Smooth muscle cell of the brain vasculature (primary cell): ENCODE data around the gene CAPN2.
"Not testable (repeated sequence)": the region's sequence is repeated elsewhere in the genome, so short reads cannot be mapped to it uniquely, and the experiment has no call there.

Source experiments
- DNase-seq: peaks from one replicate; pipeline ENCODE4 v3.0.0-alpha.2; 2012; ENCODE audit warnings: low read depth, low spot score

CAPN2 gene

GRCh38 chr1:223738465-223739365 is 26.4 kb downstream of the CAPN2 start:
- DNase-seq, result no peak

DNA sequence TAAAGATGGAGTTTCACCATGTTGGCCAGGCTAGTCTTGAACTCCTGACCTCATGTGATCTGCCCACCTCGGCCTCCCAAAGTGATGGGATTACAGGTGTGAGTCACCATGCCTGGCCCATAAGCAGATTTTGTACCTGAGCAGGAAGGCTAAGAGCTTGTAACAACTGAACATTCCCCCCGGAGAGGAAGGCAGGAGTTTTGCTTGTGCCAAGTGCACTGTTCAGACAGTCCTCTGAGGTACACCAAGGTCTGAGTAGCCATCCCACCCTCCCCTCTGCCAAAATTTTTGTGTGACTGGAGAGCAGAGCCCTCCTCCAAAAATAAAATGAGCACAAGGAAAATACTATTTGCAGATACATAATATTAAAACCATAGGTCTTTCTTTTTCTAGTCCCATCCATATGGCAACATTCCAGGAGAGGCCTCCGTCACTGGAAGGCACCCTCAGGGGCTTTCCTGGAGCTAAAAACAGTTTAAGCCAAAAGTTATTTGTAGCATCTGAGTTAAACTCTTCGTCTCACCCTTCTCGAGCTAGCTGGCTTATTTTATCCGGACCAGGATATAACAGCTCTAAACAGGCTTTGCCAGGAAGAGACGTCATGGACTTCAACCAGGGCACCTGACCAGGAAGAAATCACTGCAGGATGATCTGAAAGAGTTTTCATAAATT is 27.2 kb downstream of the CAPN2 start:
- no peak for DNase-seq

DNA sequence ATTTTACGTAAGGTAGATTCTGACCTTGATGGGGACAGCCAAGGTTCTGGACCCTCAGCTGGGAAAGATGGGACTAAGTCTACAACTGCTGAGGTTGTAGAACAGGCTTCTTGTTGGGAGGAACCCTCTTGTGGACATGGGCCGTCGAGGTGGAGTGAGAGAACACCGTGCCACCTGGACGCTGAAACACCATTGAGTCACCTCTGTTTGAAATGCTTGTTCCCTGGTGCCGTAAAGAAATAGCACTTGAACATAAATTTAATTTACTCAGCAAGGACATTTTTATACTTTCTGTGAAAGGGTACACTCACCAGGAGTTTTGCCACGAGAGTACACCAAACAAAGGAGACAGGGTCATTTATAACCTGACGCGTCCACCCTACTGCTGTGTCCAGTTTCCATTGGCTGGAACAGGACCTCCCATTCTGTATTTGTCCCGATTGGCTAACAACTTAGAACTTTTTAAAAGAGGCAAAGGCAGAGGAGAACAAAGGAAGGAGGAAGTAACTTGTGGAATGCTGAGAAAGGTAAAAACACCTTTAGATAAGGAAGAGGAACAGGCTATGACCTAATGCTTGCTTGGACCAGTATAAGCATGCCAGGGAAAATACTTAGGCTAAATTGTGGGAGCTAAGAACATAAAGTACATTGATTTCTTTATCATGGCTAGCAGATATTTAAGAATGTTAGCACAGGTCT is 27.8 kb downstream of the CAPN2 start:
- not testable (repeated sequence) for DNase-seq

GRCh38 chr1:223741861-223742260 is 29.5 kb downstream of the CAPN2 start:
- DNase-seq, result no peak

DNA sequence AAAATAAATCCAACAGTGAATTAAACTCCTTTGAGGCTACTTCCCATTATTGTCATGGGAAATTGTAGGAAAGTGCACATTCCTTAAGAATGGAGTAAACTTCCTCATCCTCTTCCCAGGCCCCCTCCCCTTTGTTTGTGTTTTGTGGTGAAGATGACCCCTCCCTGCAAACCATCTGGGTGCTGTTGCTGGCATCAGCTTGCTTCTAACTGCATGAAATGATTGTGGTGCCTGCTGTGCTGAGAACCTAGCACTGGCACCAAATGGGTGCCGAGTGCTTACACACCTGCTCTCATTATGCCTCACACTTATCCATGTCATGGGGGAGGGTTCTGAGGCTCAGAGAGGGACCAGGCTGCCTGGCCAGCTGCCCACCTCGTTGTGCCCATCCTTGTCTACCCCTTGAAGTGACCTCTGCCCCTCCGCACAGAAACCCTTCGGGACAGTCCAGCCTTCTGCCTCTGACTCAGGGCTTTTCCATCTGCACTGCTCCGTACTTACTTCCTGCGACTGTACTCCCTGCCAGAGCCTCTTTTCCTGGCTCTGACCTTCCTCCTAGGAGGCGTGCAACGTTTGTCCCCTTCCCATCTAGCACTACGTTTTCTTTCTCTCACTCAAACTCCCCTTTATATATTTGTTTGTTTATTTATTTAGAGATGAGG is 30.6 kb downstream of the CAPN2 start:
- DNase-seq, result no peak

GRCh38 chr1:223745731-223746130 is 33.4 kb downstream of the CAPN2 start:
- no peak for DNase-seq

- no peak for DNase-seq
Measured at GRCh38 chr1:223747838-223748335, 35.5 kb downstream of the CAPN2 start.

- DNase-seq, result no peak
Measured at GRCh38 chr1:223748405-223748772, 36.0 kb downstream of the CAPN2 start.

DNA sequence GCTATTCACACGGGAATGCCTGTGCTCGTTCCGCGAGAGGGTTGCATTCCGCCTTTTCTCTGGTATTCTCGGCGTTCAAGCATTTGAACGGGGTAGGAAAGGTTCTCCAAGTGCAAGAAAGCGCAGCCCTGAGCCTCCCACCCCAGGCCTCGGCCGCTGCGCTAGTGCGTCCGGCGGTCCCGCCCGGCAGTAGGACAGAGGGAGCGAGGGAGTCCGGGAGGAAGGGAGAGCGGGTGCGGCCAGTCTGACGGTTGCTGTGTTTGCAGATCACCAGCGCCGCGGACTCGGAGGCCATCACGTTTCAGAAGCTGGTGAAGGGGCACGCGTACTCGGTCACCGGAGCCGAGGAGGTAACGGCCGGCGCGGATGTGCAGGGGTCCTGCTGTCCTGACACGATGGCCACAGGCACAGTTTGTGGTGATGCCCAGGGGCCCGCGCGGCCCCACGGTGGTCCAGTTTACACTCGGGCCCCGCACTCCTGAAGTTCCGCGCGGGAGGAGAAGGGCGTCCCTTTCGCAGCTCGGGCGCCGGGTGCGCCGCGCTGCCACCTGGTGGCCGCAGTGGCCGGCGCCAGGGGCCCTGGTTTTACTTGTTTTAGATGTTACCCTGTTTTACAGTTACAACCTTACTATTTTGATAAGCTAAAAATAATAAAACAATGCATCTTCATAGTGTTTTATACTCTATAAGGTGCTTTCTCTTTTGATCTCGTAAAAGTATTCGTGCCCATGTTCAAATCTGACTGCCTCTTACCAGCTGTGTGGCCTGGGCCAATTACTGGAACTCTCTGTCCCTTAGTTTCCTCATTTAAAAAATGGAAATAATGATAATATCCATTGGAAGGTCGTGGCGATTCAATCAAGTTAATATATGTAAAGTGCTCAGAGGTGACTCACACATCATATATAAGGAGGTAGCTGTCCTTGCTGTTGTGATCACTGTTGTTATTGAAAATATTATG is 36.7 kb downstream of the CAPN2 start:
- DNase-seq, result no peak

- no peak for DNase-seq
Measured at GRCh38 chr1:223750730-223751570, 38.6 kb downstream of the CAPN2 start.

DNA sequence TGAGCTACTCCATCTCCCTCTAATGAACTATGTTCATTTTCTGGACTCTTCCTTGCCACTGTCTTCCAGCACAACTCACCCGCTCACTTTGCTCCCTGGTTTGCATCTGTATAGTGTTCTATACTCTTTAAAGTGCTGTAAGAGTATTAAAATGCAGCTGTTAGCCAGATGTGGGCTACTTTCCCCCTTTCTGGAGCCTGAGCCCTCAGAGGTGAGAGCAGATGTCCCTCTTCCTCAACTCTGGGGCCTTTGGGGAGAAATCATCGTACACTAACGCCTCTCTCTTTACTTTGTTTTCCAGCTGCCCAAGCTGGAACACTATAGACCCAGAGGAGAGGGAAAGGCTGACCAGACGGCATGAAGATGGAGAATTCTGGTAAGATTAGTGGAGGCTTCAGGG is 39.4 kb downstream of the CAPN2 start:
- no peak for DNase-seq

DNA sequence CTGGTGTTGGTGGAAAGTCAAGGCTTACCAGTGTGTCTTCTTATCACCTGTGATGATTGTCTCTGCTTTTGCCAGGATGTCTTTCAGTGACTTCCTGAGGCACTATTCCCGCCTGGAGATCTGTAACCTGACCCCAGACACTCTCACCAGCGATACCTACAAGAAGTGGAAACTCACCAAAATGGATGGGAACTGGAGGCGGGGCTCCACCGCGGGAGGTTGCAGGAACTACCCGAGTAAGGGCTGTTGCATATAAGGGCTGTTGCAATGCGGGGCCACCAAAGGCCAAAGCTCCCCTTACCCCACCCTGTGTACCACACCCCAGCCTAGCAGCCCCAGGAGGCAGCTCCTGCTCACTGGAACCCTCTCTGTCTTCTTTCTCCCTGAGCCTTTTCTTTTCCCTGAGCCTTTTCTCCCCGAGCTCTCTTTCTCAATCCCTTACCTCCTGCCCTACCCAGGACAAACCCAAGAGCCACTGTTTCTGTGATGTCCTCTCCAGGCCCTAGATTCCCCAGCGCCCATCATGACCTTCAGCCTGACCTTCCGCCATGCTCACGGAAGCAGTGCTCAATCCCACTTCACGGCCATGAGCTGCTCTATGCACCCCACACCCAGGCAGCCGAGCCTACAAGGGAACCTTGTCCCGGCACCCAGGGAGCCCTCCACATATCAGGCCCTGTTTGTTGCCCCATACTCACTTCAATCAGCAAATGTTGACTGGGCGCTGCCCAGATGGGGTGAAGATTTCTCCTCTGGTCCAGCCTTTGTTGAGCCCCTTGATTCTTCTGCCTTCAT is 40.6 kb downstream of the CAPN2 start:
- DNase-seq, result no peak

DNA sequence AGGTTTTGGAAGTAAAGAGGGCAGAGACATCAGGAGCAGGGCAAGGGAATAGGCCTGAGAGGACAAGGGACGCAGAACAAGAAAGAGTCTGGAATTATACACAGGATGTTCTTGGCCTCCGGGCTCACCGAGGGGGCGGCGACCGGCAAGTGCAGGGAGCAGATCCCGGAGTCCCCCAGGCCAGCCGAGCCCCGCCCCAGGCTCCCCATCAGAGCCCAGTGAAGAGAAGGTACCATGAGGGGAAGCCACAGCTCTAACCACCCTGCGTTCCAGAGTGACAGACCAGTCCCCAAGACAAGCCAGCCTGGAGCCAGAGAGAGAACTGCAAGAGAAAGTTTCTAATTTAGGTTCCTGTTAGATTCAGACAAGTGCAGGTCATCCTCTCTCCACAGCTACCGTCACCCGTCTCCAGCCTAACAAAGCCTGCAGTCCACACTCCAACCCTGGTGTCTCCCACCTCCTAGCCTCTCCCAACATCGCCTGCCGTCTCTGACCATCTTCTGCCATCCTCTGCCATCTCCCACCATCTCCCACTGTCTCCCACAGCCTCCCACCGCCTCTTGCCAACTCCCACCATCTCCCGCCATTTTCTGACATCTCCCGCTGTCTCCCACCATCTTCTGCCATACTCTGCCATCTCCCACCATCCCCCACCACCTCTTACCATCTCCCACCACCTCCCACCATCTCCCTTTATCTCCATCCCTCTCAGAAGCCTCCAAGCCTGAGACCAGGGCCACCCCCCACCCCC is 42.5 kb downstream of the CAPN2 start:
- DNase-seq, result no peak

GRCh38 chr1:223755432-223755792 is 43.1 kb downstream of the CAPN2 start:
- no peak for DNase-seq

- DNase-seq, result no peak
Measured at GRCh38 chr1:223755992-223756775, 43.8 kb downstream of the CAPN2 start.

GRCh38 chr1:223756806-223757700 is 44.7 kb downstream of the CAPN2 start:
- DNase-seq, result no peak
